ENCODE measurements around the gene CCDC110.
A peak's percentile ranks its signal among the peaks of the same experiment; 100 is the strongest.

CCDC110 gene

DNA sequence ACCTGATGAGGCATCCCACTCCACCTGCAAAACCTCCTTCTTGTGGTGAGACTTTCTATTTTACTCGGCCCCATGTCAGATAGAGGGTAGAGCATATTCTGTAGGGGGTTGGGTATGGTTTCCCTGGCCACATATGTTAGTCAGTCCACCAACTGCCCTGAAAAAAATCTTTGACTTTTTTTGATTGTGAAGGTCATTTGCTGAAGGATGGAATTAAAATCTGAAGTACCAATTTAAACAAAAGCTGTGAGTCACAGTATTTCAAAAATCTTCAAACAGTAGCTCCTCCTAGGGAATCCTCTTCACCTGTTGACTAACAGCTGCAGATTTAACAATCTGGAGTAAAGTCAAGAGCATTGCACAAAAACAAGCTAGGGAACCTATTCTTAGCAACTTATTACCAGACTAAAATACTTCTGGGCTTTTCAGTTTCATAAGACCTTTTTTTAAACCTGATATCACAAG, 8.0 kb upstream of the CCDC110 start:
- DNase-seq = no peak
- intact Hi-C loops (cut with DNase I) = loop anchor here (10.0 kb wide), 1 partner anchor 55 kb away; the partner anchor contains the start of gene PDLIM3

DNA sequence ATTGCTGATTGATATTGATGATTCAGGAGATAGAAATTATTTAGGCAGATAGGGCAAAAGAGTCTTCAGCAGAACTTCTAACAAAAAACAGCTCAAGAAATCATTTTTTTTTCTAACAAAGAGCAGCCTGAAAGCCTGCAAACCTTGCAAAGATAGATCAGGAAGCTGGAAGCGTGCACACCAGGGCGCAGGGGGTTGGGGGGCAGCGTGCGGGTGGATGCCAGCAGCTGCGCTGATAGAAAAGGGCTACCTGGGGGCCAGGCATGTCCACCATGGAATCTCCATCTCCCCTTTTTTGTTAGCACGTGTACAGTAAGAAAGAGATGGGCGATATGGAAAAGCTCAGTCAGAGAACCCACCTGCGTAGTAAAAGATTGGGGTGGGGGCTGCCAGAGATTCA, 1.7 kb upstream of the CCDC110 start:
- intact Hi-C loops (cut with DNase I) = loop anchor here (5.0 to 10.0 kb wide), 2 partner anchors 46 to 62 kb away; partner anchors contain the start of genes PDLIM3 and UFSP2

DNA sequence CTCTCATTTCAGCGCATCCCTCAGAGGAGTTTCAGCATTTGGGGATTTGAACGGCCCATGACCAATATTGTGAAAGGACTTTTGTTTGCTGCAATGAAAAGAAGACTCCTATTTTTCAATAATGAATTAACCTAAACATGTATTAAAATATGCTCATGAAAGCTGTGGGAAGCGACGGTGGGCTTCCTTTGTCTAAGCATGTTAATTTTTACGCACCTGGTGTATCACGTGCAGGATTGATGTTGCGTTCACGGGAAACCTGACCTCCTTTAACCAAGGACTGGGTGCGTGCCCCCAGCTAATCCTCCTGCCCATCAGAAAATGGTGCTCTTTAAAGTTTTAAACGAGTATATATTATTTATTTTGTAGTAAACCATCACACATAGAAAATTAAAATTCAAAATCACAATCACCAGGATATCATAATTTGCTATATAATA, 590 bp upstream of the CCDC110 start:
- no peak for DNase-seq
- intact Hi-C loops (cut with DNase I) = loop anchor here (5.0 to 10.0 kb wide), 2 partner anchors 45 to 63 kb away; partner anchors contain the start of genes PDLIM3 and UFSP2

More for the DNA sequence above, 1.7 kb upstream of the CCDC110 start:
- DNase-seq = no peak

DNA sequence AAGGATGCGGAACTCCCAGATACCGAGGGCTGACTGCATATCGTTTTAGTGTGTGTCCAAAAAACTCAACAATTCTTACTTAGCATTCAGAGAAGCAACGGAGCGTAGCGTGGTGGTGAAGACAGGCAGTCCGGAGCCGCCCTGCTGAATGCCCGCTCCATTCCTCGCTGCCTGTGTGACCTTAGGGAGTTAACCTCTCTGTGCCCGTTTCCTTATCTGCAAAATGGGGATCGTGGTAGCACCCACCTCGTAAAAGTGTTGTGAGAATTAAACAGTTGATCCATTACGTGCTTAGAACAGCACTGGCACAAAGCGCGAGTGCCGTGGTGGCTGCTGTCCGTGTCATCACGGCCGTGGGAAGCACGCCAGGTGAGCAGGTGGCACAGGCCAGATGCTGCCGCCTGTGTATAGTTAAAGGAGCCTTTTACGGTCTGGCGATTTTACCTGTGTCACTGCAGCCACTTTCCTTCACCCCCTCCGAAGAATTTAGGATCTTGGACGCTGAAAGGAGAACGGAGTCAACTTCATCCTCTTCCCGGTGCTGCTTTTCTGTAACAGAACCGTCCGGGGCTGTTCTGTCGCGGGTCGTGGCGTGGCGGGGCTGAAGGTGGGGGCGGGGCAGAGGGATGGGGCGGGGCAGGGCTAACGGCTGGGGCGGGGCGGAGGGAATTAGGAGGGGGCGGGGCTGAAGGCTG, 885 bp downstream of the CCDC110 start:
- intact Hi-C loops (cut with DNase I) = loop anchor here (2.0 to 10.0 kb wide), 3 partner anchors 43 to 126 kb away; partner anchors contain the start of genes PDLIM3 and UFSP2

DNA sequence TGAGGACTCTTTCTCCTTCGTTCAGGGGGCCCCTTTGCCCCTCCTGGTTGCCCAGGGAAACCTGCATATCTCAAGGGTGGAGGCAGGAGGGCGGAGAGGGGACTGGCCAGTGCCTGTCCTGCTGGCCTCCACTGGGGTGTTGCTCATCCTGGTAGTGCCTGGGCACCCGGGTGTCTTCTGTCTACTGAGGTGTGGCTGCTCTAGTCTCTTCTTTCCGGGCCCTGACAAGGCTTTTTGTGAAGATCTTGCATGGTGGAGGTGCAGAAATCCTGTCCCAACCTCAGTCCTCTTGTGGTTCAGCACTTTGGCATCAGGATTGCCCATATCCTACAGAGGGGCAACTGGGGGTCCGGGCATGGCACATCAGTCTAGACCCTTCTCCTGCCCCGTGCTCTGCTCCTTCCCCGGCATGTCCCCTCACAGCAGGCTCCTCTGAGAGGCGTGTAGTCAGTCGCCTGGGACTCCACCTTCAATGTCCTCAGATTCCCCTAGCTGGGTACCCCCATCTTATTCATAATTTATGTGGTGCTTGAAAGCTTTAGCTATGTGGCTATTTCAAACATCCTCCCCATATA, 1.9 kb downstream of the CCDC110 start:
- peak in 3 of 42 donors; percentile 10 to 31 (median 13) for DNase-seq
- intact Hi-C loops (cut with DNase I) = loop anchor here (2.0 to 10.0 kb wide), 3 partner anchors 42 to 127 kb away; partner anchors contain the start of genes PDLIM3 and UFSP2

More for the DNA sequence above, 885 bp downstream of the CCDC110 start:
- DNase-seq = peak in 38 of 42 donors; percentile 7 to 73 (median 50)

DNA sequence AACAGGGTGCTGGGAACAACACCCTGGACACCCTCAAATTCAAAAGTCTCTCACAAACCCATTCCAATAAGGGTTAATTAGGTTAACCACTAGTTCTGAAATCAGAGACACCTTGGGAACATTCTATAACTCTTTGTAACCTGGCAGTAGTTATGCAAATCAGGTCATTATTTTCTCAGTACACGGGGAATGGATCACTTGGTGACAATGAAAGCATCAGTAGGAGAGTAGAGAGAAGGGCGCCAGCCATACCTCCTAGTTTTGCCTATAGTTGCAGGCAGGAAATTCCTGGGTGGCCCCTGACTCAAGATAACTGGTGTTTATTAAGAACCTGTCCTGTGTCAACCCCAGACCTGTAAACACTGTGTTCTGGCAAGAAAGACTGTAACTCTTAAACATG, 2.5 kb downstream of the CCDC110 start:
- intact Hi-C loops (cut with DNase I) = no loop called here

DNA sequence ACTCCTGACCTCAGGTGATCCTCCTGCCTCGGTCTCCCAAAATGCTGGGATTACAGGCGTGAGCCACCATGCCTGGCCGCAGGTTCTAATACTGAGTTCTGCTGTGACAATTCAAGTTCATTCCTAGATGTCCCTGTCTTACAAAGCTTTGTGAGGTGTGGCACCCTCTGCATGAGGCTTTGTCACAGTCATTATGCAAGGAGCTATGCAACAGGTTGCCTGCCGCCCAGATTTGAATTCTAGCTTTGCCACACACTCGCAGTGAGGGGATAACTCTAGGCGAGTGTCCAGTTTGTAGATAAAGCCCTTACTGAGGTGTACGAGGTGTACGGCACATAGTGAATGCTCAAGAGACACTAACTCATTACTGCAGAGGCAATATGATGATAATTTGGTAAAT, 3.5 kb downstream of the CCDC110 start:
- intact Hi-C loops (cut with DNase I) = no loop called here
- DNase-seq = peak in 34 of 42 donors; percentile 17 to 80 (median 57)

More for the DNA sequence above, 2.5 kb downstream of the CCDC110 start:
- DNase-seq = no peak

DNA sequence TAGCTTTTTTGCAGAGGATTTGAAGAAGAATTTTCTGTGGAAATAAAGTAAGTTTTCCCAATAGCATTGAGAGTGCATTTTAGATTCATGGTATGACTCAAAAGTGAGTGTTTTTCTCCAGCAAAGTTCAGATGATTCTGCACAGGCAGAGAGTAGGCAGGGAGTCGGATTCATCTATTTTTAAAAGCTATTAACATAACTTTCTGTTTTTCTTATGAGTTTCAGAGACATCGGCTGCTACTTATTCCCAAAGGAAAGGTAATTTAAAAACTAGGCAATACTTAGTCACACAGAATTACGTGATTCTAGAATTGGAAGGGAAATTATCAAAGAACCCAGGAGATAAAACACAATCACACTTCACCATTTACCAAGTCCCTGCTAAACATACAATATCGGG, 4.4 kb downstream of the CCDC110 start:
- DNase-seq = peak in 5 of 42 donors; percentile 27 to 61 (median 40)
- intact Hi-C loops (cut with DNase I) = no loop called here

DNA sequence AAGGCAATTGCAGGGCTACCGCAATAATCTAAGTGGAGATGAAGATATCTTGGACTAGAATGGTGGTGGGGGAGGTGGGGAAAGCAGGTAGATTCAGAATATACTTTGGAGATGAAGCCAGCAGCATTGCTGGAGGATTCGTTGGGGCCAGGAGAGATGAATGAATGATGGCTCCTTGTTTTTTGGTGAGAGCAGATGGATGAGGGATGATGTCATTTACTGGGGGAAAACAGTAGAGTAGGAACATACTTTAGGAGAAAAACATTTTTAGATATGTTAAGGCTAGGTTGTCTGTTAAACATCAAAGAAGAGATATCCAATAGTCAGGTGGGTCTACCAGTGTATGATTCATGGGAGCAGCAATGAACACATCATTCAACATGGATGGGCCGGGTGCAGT, 5.8 kb downstream of the CCDC110 start:
- DNase-seq = no peak
- intact Hi-C loops (cut with DNase I) = no loop called here

DNA sequence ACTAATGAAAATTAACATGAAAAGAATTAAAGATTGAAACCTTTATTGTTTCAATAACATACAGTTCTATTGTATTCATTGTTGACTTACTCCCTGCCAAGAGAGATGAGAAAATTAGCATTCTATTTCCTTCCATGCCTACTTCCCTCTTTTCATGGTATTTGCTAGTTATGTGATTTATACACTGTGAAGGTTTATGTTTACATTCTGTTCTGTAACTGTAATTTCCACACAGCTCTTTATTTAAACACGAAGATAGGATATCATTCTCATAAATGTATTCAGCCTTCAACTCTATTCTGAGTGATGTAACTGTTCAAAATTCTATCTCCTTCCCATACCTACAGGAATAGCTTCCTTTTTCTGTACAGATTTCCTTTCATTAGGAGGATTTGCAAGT, 6.6 kb downstream of the CCDC110 start:
- intact Hi-C loops (cut with DNase I) = no loop called here
- no peak for DNase-seq

DNA sequence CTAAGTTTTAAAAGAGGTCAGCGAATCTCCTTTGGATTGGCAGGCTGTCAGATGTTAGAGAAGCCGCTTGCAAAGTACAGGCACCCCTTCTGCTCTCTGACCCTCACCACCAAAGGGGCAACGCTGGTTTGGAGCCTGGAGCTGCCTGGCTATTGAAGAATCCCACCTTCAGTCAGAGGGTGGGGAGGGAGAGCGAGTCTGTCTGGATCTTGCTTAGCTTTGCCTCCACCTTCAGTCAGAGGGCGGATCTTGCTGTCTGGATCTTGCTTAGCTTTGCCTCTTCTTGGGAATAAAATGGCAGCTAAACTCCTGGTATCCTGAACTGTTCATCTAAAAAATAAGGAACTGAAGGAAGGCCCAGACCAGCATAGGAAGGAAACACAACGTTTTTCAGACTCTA, 7.3 kb downstream of the CCDC110 start:
- intact Hi-C loops (cut with DNase I) = no loop called here
- DNase-seq = peak in 6 of 42 donors; percentile 6 to 58 (median 28)

DNA sequence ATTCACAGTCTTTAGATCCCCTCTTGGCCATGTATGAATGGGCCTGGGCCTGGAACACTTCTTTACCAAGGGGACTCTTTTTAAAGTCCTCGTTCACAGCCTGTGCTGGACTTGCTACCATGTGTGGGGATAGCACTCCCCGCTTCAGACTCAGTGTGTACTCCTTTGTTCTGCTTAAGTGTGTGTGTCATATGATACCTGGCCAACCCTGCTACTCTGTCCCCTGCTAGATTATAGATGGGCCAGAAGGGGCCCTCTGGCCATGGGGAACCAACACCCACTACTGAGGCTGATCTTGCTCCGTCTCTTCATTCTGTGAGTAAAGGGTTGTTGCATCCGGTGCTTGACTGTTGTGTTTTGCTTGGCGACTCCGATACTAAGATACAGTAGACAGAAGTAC, 8.0 kb downstream of the CCDC110 start:
- no peak for DNase-seq
- intact Hi-C loops (cut with DNase I) = no loop called here

DNA sequence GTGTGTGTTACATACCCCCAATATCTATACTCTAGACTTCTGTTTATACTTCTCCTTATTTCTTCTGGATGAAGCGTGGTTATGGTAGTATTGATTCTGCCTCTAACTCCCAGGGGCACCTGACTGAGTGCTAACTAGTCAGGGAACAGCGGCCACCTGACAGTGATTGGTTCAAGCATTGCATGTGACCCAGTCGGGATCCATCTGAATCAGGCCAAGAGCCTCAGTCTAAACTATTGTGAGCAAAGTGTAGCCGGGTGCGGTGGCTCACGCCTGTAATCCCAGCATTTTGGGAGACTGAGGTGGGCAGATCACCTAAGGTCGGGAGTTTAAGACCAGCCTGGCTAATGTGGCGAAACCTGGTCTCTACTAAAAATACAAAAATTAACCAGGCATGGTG, 10.0 kb downstream of the CCDC110 start:
- no peak for DNase-seq
- intact Hi-C loops (cut with DNase I) = no loop called here

DNA sequence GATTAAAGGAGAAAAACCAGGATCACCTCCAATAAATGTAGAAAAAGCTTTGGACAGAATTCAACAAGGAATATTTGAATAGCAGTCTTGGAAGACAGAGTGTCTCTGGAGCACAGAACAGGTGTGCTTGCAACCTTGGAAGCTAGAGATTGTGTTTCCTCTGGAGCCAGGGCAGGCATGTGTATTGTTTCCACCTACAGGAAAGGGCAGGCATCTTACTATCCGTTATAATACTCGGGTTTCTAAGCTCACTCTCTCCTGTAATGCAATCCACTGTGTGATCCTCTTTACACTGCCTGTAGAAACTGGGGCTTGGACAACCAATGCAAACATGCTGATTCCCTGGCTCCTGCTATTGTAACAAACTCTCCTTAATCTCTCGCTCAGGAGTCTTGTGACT, 14.4 kb downstream of the CCDC110 start:
- no peak for DNase-seq
- intact Hi-C loops (cut with DNase I) = no loop called here

DNA sequence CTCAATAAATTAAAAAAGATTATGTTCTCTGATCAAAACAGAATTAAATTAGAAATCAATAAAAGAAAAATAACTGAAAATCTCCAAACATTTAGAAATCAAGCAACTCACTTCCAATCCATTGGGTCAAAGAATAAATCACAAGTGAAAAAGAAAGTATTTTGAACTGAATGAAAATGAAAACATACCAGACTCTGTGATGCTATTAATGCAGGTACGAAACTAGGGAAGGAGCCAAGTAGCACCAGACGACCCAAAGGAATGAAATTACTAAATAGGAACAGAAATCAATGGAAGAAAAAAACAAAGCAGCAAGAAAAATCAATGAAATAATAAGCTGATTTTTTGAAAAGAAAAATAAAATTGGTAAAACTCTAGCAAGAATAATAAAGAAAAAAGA, 15.4 kb downstream of the CCDC110 start:
- intact Hi-C loops (cut with DNase I) = no loop called here

DNA sequence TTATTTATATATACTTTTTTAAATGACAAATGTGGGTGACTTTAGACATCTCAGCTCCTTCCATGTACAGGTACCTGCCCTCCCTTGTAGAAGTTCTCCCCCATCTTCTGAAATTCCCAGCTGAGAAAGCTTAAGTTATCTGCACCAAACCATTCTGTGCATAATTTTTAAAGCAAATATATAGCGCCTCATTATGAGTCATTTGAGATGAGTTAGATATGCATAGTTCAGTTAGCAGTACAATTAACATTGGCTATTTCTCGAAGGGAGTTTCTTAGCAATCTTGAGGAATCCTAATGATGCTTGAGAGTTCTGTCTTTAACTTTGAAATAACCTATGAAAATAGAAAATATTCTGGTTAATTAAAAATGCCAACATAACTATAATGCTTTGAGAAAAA, 26.3 kb downstream of the CCDC110 start:
- intact Hi-C loops (cut with DNase I) = no loop called here
- DNase-seq = no peak

More for the DNA sequence above, 15.4 kb downstream of the CCDC110 start:
- no peak for DNase-seq

DNA sequence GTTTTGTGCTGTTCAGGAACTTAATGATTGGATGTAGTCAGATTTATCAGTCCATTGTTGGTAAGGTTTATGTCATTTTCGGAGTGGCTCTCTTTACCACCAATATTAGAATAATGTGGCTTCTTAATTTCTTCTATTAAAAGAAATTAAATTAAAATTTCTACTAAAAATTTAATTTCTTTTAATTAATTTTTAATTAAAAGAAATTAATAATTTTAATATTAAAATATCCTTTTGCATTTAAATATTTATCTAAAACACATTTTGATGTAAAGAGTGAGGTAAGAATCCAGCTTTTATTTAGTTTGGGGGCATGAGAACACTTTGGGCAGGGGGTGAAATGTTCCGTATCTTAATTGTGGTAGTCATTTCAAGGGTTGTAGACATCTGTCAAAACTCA, 30.1 kb downstream of the CCDC110 start:
- no peak for DNase-seq
- intact Hi-C loops (cut with DNase I) = no loop called here

DNA sequence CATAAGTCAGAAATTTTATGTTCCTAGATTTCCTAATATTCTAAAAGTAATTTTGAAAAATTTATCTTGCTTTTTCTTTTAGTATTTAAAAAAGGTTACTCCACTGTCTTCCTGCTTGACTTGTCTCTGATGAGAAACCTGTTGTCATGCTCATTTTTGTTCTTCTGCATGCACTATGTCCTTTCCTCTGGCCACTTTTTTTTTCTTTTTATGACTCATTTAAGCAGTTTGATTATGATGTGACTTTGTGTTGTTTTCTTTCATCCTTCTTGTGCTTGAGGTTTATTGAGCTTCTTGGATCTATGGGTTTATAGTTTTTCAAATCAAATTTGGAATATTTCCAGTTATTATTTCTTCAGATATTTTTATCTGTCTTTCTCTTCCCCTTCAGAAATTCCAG, 33.7 kb downstream of the CCDC110 start:
- intact Hi-C loops (cut with DNase I) = no loop called here
- no peak for DNase-seq

DNA sequence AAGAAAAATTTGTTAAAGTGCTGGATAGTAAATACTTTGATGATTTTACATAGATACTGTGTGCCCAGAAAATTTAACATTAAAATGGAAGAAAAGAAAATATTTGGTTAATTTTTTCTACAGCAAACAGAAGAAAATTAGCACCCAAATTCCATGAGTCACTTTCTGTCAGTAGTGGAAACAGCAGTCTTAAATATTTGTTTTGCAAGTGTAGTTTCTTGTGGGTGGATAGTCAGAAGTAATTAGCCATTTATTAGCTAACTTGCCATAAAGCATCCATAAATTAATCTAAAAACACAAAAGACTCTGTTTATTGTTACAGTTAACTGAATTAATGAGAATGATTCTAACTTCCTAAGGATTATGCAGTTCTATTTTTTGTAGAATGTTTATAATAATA, 36.1 kb downstream of the CCDC110 start:
- intact Hi-C loops (cut with DNase I) = no loop called here
- DNase-seq = no peak

DNA sequence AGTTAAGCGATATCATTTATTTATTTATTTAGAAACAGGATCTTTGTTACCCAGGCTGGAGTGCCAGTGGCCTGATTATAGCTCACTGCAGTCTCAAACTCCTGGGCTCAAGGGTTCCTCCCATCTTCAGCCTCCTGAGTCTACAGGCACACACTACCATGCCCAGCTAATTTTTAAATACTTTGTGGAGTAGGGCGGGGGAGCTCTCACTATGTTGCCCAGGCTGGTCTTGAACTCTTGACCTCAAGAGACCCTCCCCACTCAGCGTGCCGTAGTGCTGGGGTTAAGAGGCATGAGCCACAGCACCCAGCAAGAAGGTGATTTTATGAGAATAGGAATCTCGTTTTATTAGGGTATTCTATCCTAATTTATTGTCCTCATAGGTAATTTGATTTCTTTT, 41.9 kb downstream of the CCDC110 start:
- no peak for DNase-seq
- intact Hi-C loops (cut with DNase I) = loop anchor here (5.0 kb wide), 1 partner anchor 43 kb away; the partner anchor contains the start of gene CCDC110
